Breast epithelium (tissue), 3 donors: ENCODE results near the gene NKAIN1.

Source experiments
- CTCF ChIP-seq, 3 donors: fragments of 450-650 bp; IDR thresholded peaks; one replicate each; pipeline ENCODE4 v1.5.1; 2016 to 2017; ENCODE audit warnings: antibody characterized with exemption in 3 of 3, mild to moderate bottlenecking in 3 of 3, moderate library complexity in 3 of 3
- POLR2A ChIP-seq: fragments of 450-650 bp; IDR thresholded peaks from one replicate; pipeline ENCODE4 v1.6.1; 2016; ENCODE audit warnings: antibody characterized with exemption, mild to moderate bottlenecking, moderate library complexity
- POLR2AphosphoS5 ChIP-seq, 3 donors: sonication (generic); formaldehyde crosslinking; IDR thresholded peaks; one replicate each; pipeline ENCODE4 v1.6.1; 2017; ENCODE audit warnings: antibody characterized with exemption in 3 of 3

- TF ChIP-seq CTCF (IDR thresholded peaks at IDR 0.05) (no peak), POLR2A (no peak), POLR2AphosphoS5 (IDR thresholded peaks at IDR 0.05) (no peak)
Measured at GRCh38 chr1:31203215-31203614, 36.5 kb downstream of the NKAIN1 start.
